Spleen (tissue), 3 donors: ENCODE results near the gene REEP3.

ENCODE experiments used
- POLR2A ChIP-seq, 3 donors: fragments of 450-650 bp; IDR thresholded peaks; one replicate each; pipeline ENCODE4 v1.5.1; 2017; ENCODE audit warnings: antibody characterized with exemption in 3 of 3, mild to moderate bottlenecking in 1 of 3
- POLR2AphosphoS5 ChIP-seq, 3 donors: sonication (generic); formaldehyde crosslinking; IDR thresholded peaks; one replicate each; pipeline ENCODE4 v1.5.1; 2017; ENCODE audit warnings: antibody characterized with exemption in 3 of 3

- no peak for TF ChIP-seq POLR2A (IDR thresholded peaks at IDR 0.05)
- no peak for TF ChIP-seq POLR2AphosphoS5 (IDR thresholded peaks at IDR 0.05)
Measured at GRCh38 chr10:63586043-63586442, 64.8 kb downstream of the REEP3 start.
